K562 treated with DMSO at 1 percent for 48 hours (cell line): ENCODE results near the gene SPATA9. TPM values are rescaled to one million over a fixed set of nuclear protein-coding genes. Genes with fewer than 3 reads are reported as not detected.

Source experiments
- total RNA-seq: library from RNA; unstranded; fragments of 300-600 nt; gene quantifications from 2 replicates; pipeline ENCODE4 v1.2.3, GENCODE V29; 2022; ENCODE audit warnings: low replicate concordance; ENCODE audit errors: extremely low read depth

Gene SPATA9
- not detected in 2 replicates for total RNA-seq

GRCh38 chr5:95682891-95683290 is at the start of gene SPATA9:
Gene SPATA9 (minus strand): TSS chr5:95682991. CDS start chr5:95682854, 137 bp downstream.

GRCh38 chr5:95730730-95731570 is 48.2 kb upstream of the SPATA9 start, which contains the start of gene RHOBTB3:
Gene RHOBTB3 (plus strand): TSS chr5:95731336. CDS start chr5:95731683, 347 bp downstream.

GRCh38 chr5:95646569-95647431 is 36.0 kb downstream of the SPATA9 start, which contains the start of gene RFESD:
Gene RFESD (plus strand): TSS chr5:95646777. CDS start chr5:95652272, 5,495 bp downstream.

GRCh38 chr5:95620030-95620869 is 62.5 kb downstream of the SPATA9 start, which contains the start of gene GPR150:
Gene GPR150 (plus strand): TSS chr5:95620087. CDS start chr5:95620276, 189 bp downstream.

Other genes starting within 250 kb of the SPATA9 start
- gene SKIC3, start 128.0 kb downstream of the SPATA9 start, total RNA-seq = not detected in 2 replicates
- gene ARSK, start 127.9 kb downstream of the SPATA9 start, total RNA-seq = not detected in 2 replicates
- gene GPR150, start 62.9 kb downstream of the SPATA9 start, total RNA-seq = not detected in 2 replicates
- not detected in 2 replicates for gene RFESD, start 36.2 kb downstream of the SPATA9 start, total RNA-seq
- gene RHOBTB3, start 48.3 kb upstream of the SPATA9 start, total RNA-seq = 1,301 TPM in 1 of 2 replicates, not detected in the other
- not detected in 2 replicates for gene GLRX, start 139.7 kb upstream of the SPATA9 start, total RNA-seq